CD4-positive, alpha-beta T cell treated with Interleukin-6 at 100 ng/mL for 8 hours (primary cell): ENCODE results near the gene GMDS.

Experiments
- DNase-seq: peaks from one replicate; pipeline ENCODE4 v3.0.0-alpha.2; 2020; ENCODE audit warnings: mixed read lengths, low spot score

The GMDS gene

GRCh38 chr6:1800845-1801244 lies 444.6 kb downstream of the GMDS start:
- DNase-seq, result no peak

GRCh38 chr6:1798965-1799325 lies 446.5 kb downstream of the GMDS start:
- DNase-seq, result no peak

- DNase-seq, result no peak
Observed at GRCh38 chr6:1798303-1798964, 447.0 kb downstream of the GMDS start.

- no peak for DNase-seq
Observed at GRCh38 chr6:1797801-1798200, 447.6 kb downstream of the GMDS start.

GRCh38 chr6:1796706-1797529 lies 448.5 kb downstream of the GMDS start:
- no peak for DNase-seq

- no peak for DNase-seq
Observed at GRCh38 chr6:1795910-1796309, 449.5 kb downstream of the GMDS start.

- DNase-seq, result no peak
Observed at GRCh38 chr6:1792989-1793388, 452.4 kb downstream of the GMDS start.

- DNase-seq, result no peak
Observed at GRCh38 chr6:1790684-1791083, 454.7 kb downstream of the GMDS start.

- no peak for DNase-seq
Observed at GRCh38 chr6:1789092-1789491, 456.3 kb downstream of the GMDS start.

- no peak for DNase-seq
Observed at GRCh38 chr6:1787894-1788293, 457.5 kb downstream of the GMDS start.

- no peak for DNase-seq
Observed at GRCh38 chr6:1786455-1787453, 458.7 kb downstream of the GMDS start.

GRCh38 chr6:1784422-1784884 lies 461.0 kb downstream of the GMDS start:
- no peak for DNase-seq

- DNase-seq, result no peak
Observed at GRCh38 chr6:1781817-1782184, 463.6 kb downstream of the GMDS start.

- DNase-seq, result no peak
Observed at GRCh38 chr6:1781152-1781816, 464.1 kb downstream of the GMDS start.

GRCh38 chr6:1780251-1780867 lies 465.0 kb downstream of the GMDS start:
- no peak for DNase-seq

- DNase-seq, result no peak
Observed at GRCh38 chr6:1778686-1779235, 466.6 kb downstream of the GMDS start.

- no peak for DNase-seq
Observed at GRCh38 chr6:1777921-1778685, 467.3 kb downstream of the GMDS start.

- DNase-seq, result no peak
Observed at GRCh38 chr6:1775441-1775840, 470.0 kb downstream of the GMDS start.

- no peak for DNase-seq
Observed at GRCh38 chr6:1774226-1774915, 471.0 kb downstream of the GMDS start.

GRCh38 chr6:1773700-1774099 lies 471.7 kb downstream of the GMDS start:
- DNase-seq, result no peak
